Heart right ventricle (tissue), 16 donors: Measurements from ENCODE around the gene PIGM. TPM values are rescaled to one million over a fixed set of nuclear protein-coding genes. Genes with fewer than 3 reads are reported as not detected.

Source experiments
- ATAC-seq, 8 donors: fragments of 200-7000 bp; cut with Tn5 transposase; one replicate each; pipeline ENCODE4 v1.9.1; 2020; ENCODE audit warnings: mild to moderate bottlenecking in 8 of 8, moderate library complexity in 8 of 8, moderate number of reproducible peaks in 1 of 8
- DNase-seq, 2 donors: peaks; one replicate each; pipeline ENCODE4 v3.0.0-alpha.2; 2020
- H3K27ac ChIP-seq, 10 donors: fragments of 200-600 bp; sonication (generic) in 2 of 10; one replicate each; pipeline versions ENCODE4 v1.5.0 to v1.8.0; 2020 to 2022; ENCODE audit warnings: mild to moderate bottlenecking in 3 of 10
- H3K27me3 ChIP-seq, 7 donors: fragments of 200-600 bp; one replicate each; pipeline ENCODE4 v1.8.0; 2021 to 2022; ENCODE audit warnings: mild to moderate bottlenecking in 2 of 7
- H3K36me3 ChIP-seq, 9 donors: fragments of 200-600 bp; sonication (generic) in 1 of 9; one replicate each; pipeline versions ENCODE4 v1.5.0 to v1.8.0; 2020 to 2022; ENCODE audit warnings: mild to moderate bottlenecking in 2 of 9
- H3K4me1 ChIP-seq, 9 donors: fragments of 200-600 bp; sonication (generic) in 1 of 9; one replicate each; pipeline versions ENCODE4 v1.5.0 to v1.8.0; 2020 to 2022; ENCODE audit warnings: mild to moderate bottlenecking in 4 of 9
- H3K4me3 ChIP-seq, 10 donors: fragments of 200-600 bp; sonication (generic) in 2 of 10; one replicate each; pipeline versions ENCODE4 v1.5.0 to v1.8.0; 2020 to 2022; ENCODE audit warnings: mild to moderate bottlenecking in 7 of 10, moderate library complexity in 2 of 10
- H3K9me3 ChIP-seq, 11 donors: fragments of 200-600 bp in 10 of 11; sonication (generic) in 2 of 11; one replicate each; pipeline versions ENCODE4 v1.5.0 to v1.8.0; 2013 to 2022; ENCODE audit warnings: mild to moderate bottlenecking in 2 of 11, control low read depth in 1 of 11, moderate library complexity in 1 of 11
- WGBS, 2 donors: extraction: QIAGEN DNeasy Blood & Tissue Kit; methylation state at CpG; one replicate each; pipeline ENCODE4 v1.1.7; 2013; ENCODE audit warnings: inconsistent platforms in 1 of 2; 5-methylcytosine and 5-hydroxymethylcytosine counted together
- intact Hi-C, 10 donors: fragments of 100-400 bp; cut with DNase I; formaldehyde crosslinking; loops; one replicate each; pipeline versions ENCODE4 v1.11.1 to v1.14.2; 2022
- polyA plus RNA-seq, 2 donors: library from polyadenylated mRNA; stranded (reverse); fragments of 200-250 nt; gene quantifications; one replicate each; pipeline ENCODE4 v1.2.3, GENCODE V29; 2013
- total RNA-seq, 10 donors: library from RNA; stranded (reverse); fragmentation: NEBNext Ultra II Directional in 3 of 10; extraction: Animal tissue kit (Norgen Biotek cat#: 25700) in 3 of 10; gene quantifications; one replicate each; pipeline versions ENCODE4 v1.2.1 to v1.2.4, GENCODE V29; 2021 to 2023
- TF ChIP-seq, protein P1 (sequence below), 9 donors: fragments of 200-600 bp; sonication (generic) in 2 of 9; IDR thresholded peaks; one replicate each; pipeline versions ENCODE4 v1.5.0 to v1.8.0; 2021 to 2022; ENCODE audit warnings: antibody characterized with exemption in 9 of 9, mild to moderate bottlenecking in 5 of 9, moderate library complexity in 1 of 9
- donor health status: Arrhythmogenic right ventricular cardiomyopathy.
- donor health status: ischemic (EF 13 %, LVEDD 7.1; RV severe dilation, severe dysfunction).
- donor health status: healthy with polysubstance abuse.
- donor health status: DM: no; HTN: yes; CAD: no.
- donor health status: DM: no; HTN: no; CAD: no.
- donor health status: ischemic (EF 25% LVEDD 6.9; RV normal size, moderate dysfunction).
- donor health status: ischemic (EF 25% LVEDD 5.7; RV mildly dilated, moderate dysfunction).
- donor health status: healthy.
- donor health status: DM: yes; HTN: yes; CAD: no.
- donor health status: Ischemic cardiomyopathy.
- donor health status: ischemic (EF 35%, LVEDD 5.7; RV mildly dilated, moderate dysfunction).
- donor health status: nonischemic (EF 11% LVEDD 7.7; RV severe dilation, severe dysfunction).
- donor health status: DM: yes; HTN: yes; CAD: no.
- donor health status: PGD.
- donor health status: ischemic (EF 29% LVEDD 5.4; RV normal size, mild dysfunction).
- donor health status: nonischemic (EF 23%, LVEDD 6.1; RV moderate dilation, normal function).

Gene PIGM
- total and polyA plus RNA-seq, 12 donors: 1.5 to 3.0 (median 2.5) TPM

DNA sequence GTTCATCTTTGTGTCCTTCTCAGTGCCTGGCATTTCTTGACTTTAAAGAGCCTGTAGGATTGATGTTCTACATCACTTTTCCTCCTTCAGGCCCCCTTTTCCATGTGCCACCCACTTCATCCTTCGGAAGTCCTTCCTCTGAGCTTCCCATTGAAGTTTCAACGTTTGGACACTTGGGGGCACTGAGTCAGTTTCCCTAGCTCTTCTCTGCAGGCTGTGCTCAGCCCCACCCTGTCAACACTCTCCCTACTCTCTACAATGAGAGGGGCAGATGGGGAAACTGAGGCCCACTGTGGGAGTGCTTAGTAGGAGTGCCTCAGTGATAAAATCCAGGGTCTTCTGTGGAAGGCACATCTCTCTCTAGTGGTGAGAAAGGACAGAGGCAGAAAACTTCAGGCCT, 26.3 kb upstream of the PIGM start:
- peaks cover 0 to 45% (median 23%) of the 10 kb centered on the region in 7 donors for H3K27me3 ChIP-seq
- no peak overlapping the region for H3K27ac ChIP-seq
- DNase-seq (no peak), ATAC-seq (peak in 2 of 8 donors; percentile 16 to 33)
- no peak overlapping the region for H3K4me3 ChIP-seq
- 37 to 40% methylated on average over 2 of the region's 2 CpGs for WGBS, 2 donors
- intact Hi-C loops: no loop called here
- TF ChIP-seq, protein P1, sequence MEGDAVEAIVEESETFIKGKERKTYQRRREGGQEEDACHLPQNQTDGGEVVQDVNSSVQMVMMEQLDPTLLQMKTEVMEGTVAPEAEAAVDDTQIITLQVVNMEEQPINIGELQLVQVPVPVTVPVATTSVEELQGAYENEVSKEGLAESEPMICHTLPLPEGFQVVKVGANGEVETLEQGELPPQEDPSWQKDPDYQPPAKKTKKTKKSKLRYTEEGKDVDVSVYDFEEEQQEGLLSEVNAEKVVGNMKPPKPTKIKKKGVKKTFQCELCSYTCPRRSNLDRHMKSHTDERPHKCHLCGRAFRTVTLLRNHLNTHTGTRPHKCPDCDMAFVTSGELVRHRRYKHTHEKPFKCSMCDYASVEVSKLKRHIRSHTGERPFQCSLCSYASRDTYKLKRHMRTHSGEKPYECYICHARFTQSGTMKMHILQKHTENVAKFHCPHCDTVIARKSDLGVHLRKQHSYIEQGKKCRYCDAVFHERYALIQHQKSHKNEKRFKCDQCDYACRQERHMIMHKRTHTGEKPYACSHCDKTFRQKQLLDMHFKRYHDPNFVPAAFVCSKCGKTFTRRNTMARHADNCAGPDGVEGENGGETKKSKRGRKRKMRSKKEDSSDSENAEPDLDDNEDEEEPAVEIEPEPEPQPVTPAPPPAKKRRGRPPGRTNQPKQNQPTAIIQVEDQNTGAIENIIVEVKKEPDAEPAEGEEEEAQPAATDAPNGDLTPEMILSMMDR (IDR thresholded peaks at IDR 0.05): peak in 6 of 9 donors; percentile 22 to 44 (median 32)
- no peaks in the 10 kb centered on the region for H3K9me3 ChIP-seq
- H3K4me1 ChIP-seq: no peaks in the 10 kb centered on the region
- no peaks in the 10 kb centered on the region for H3K36me3 ChIP-seq

DNA sequence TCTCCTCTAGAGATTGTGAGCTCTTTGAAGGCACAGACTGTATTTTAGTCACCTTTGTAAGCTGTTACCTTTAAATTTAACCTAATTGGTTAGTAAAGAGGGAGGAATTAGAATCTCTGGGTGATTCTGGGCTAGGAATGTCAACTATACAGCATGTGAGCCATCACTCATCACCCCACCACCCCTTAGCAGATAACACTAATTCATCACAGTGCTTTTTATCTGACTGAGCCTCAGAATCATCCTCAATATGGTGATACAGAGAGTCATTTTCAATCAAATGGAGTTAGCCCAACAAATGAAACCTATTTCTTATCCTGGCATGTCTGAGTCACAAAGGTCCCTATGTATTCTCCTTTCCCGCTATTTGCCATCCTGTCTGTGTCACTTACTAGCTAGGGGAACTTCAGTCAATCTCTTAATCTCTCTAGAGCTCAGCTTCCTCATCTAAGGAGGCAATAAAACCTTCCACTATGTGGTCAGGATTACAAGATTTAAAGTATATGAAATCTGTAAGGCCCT, 24.9 kb upstream of the PIGM start:
- H3K27me3 ChIP-seq: peaks cover 0 to 46% (median 15%) of the 10 kb centered on the region in 7 donors
- TF ChIP-seq, protein P1 (IDR thresholded peaks at IDR 0.05): no peak
- WGBS, 2 donors: 63 to 71% methylated on average over 1 of the region's 1 CpG
- H3K4me3 ChIP-seq: no peak overlapping the region
- no peaks in the 10 kb centered on the region for H3K4me1 ChIP-seq
- no peak overlapping the region for H3K27ac ChIP-seq
- no peak for DNase-seq
- no peaks in the 10 kb centered on the region for H3K9me3 ChIP-seq
- no peak for ATAC-seq
- no peaks in the 10 kb centered on the region for H3K36me3 ChIP-seq
- intact Hi-C loops: no loop called here

DNA sequence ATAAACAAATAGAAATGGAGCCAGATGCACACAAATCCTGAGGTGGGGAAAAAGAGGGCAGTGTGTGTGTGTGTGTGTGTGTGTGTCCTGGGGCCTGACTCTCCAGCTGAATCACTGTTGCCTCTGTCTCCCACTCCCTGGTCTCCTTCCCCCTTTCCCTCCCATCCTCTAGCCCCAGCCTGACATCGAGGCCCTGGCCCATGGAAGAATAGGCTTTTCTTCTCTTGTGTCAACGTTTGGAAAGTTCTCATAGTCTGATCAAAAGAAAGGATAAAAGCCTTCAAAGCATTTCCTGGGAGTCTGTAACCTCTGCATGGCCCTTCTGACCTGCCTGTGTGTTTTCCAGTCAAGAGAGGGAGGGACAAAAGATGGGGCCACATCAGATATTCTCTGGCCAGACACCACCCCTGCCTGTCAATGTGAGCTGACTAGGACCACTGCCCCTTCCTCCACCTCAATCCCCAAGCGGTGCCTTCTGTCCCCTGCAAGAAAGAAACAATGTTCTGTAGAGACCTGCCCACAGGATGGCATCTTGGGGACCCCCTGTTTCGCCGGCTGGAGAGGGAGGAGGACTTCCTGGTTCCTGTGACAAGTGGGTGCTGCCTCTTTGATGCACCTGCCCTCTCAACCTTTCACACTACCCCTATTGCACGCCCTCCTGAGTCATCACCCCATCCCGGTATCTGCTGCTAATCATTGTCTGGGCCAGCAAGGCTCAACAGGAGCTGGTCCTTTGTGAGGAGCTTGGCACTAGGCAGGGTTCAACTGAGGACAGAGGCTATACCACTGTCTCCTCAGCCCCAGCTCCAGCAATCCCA, 22.0 kb upstream of the PIGM start:
- intact Hi-C loops: no loop called here
- Histone ChIP-seq H3K36me3 (no peaks in the 10 kb centered on the region), H3K4me3 (no peak overlapping the region), H3K9me3 (no peaks in the 10 kb centered on the region), H3K27me3 (peaks cover 0 to 47% (median 16%) of the 10 kb centered on the region in 7 donors), H3K27ac (no peak overlapping the region), H3K4me1 (no peaks in the 10 kb centered on the region)
- ATAC-seq (no peak), DNase-seq (no peak)
- 65 to 68% methylated on average over 7 of the region's 7 CpGs for WGBS, 2 donors
- TF ChIP-seq, protein P1 (IDR thresholded peaks at IDR 0.05): no peak

DNA sequence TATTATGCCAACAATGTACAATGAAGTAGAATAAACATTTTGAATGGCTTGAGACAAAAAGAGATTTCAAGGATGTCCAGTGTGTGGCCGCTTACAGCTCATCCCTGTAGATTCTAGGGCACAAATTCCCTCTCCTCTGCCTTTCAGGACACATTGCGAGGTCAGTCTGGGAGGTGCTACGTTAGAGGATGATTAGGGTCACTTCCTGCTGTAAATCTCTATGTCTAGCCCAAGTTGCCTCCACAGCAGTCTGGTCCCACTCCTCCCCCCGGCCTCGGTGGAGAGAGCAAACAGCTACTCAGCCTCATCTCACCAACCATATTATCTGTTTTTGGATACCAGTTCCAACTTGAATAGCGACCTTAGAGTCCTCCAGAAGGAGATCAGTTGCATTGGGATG, 21.1 kb upstream of the PIGM start:
- intact Hi-C loops: no loop called here
- TF ChIP-seq, protein P1 (IDR thresholded peaks at IDR 0.05): no peak
- WGBS, 2 donors: 69 to 71% methylated on average over 6 of the region's 6 CpGs
- no peak for ATAC-seq
- DNase-seq: no peak
- Histone ChIP-seq H3K4me3 (no peak overlapping the region), H3K27me3 (peaks cover 0 to 51% (median 20%) of the 10 kb centered on the region in 7 donors), H3K36me3 (no peaks in the 10 kb centered on the region), H3K4me1 (no peaks in the 10 kb centered on the region), H3K9me3 (no peaks in the 10 kb centered on the region), H3K27ac (no peak overlapping the region)
